GM10847 (cell line): Measurements from ENCODE around the gene SERPING1.

Experiments
- POLR2A ChIP-seq: IDR thresholded peaks from 2 replicates; pipeline ENCODE4 v1.6.1; 2011; ENCODE audit not compliant: insufficient read length; ENCODE audit errors: extremely low read depth

SERPING1 gene

GRCh38 chr11:57640068-57640800, 42.7 kb downstream of the SERPING1 start:
- no peak for TF ChIP-seq POLR2A

- TF ChIP-seq POLR2A: no peak
Measured at GRCh38 chr11:57641011-57641807, 43.7 kb downstream of the SERPING1 start.

- no peak for TF ChIP-seq POLR2A
Measured at GRCh38 chr11:57643802-57644201, 46.3 kb downstream of the SERPING1 start.

- TF ChIP-seq POLR2A: no peak
Measured at GRCh38 chr11:57644748-57645688, 47.5 kb downstream of the SERPING1 start.

GRCh38 chr11:57645689-57646085, 48.2 kb downstream of the SERPING1 start:
- no peak for TF ChIP-seq POLR2A

GRCh38 chr11:57646194-57646798, 48.8 kb downstream of the SERPING1 start:
- no peak for TF ChIP-seq POLR2A

- no peak for TF ChIP-seq POLR2A
Measured at GRCh38 chr11:57646799-57647303, 49.4 kb downstream of the SERPING1 start.

- TF ChIP-seq POLR2A: no peak
Measured at GRCh38 chr11:57647372-57647771, 49.9 kb downstream of the SERPING1 start.

- TF ChIP-seq POLR2A: no peak
Measured at GRCh38 chr11:57647960-57648800, 50.7 kb downstream of the SERPING1 start.

GRCh38 chr11:57648801-57649735, 51.6 kb downstream of the SERPING1 start:
- TF ChIP-seq POLR2A: no peak

- no peak for TF ChIP-seq POLR2A
Measured at GRCh38 chr11:57649826-57650738, 52.6 kb downstream of the SERPING1 start, which contains the start of gene YPEL4. Gene YPEL4 (minus strand): TSS chr11:57649912. CDS start chr11:57647107, 2,805 bp downstream.

GRCh38 chr11:57650739-57651090, 53.2 kb downstream of the SERPING1 start:
- TF ChIP-seq POLR2A: no peak
